RWPE2 (cell line): Measurements from ENCODE around the gene ZNF155.

Experiments
- ATAC-seq: fragments of 200-7000 bp; cut with Tn5 transposase; 3 replicates; pipeline ENCODE4 v1.9.1; 2021; ENCODE audit warnings: low read depth
- DNase-seq: peaks from one replicate; pipeline ENCODE4 v3.0.0-alpha.2; 2020; ENCODE audit warnings: low spot score
- H3K27ac ChIP-seq: fragments of 450-650 bp; 2 replicates; pipeline ENCODE4 v1.5.1; 2017; ENCODE audit warnings: mild to moderate bottlenecking; ENCODE audit not compliant: poor library complexity, severe bottlenecking
- H3K27me3 ChIP-seq: fragments of 250-450 bp; sonication (Bioruptor Pico); 2 replicates; pipeline ENCODE4 v1.5.1; 2021; ENCODE audit warnings: mild to moderate bottlenecking, moderate library complexity; ENCODE audit not compliant: insufficient read depth, poor library complexity, severe bottlenecking
- H3K36me3 ChIP-seq: fragments of 250-450 bp; sonication (Bioruptor Pico); 2 replicates; pipeline ENCODE4 v1.5.1; 2020; ENCODE audit warnings: low read depth, mild to moderate bottlenecking, moderate library complexity
- H3K4me1 ChIP-seq: fragments of 250-450 bp; sonication (Bioruptor Pico); 2 replicates; pipeline ENCODE4 v1.5.1; 2021; ENCODE audit warnings: mild to moderate bottlenecking, moderate library complexity; ENCODE audit not compliant: insufficient read depth, poor library complexity, severe bottlenecking
- H3K4me3 ChIP-seq: fragments of 250-450 bp; sonication (Bioruptor Pico); 2 replicates; pipeline ENCODE4 v1.5.1; 2021; ENCODE audit warnings: mild to moderate bottlenecking, moderate library complexity; ENCODE audit not compliant: severe bottlenecking
- H3K9me3 ChIP-seq: fragments of 250-450 bp; sonication (Bioruptor Pico); 2 replicates; pipeline ENCODE4 v1.5.1; 2021; ENCODE audit warnings: mild to moderate bottlenecking, moderate library complexity; ENCODE audit not compliant: severe bottlenecking
- CTCF ChIP-seq: fragments of 450-650 bp; IDR thresholded peaks from one replicate; pipeline ENCODE4 v1.5.1; 2017; ENCODE audit warnings: mild to moderate bottlenecking, moderate library complexity; ENCODE audit not compliant: poor library complexity, severe bottlenecking

ZNF155 gene

GRCh38 chr19:43983912-43984686 lies at the start of gene ZNF155:
Gene ZNF155 (plus strand): TSS chr19:43984188. CDS start chr19:43988544, 4,356 bp downstream.
- Histone ChIP-seq H3K36me3 (peaks cover 11% of the 10 kb centered on the region), H3K27me3 (no peaks in the 10 kb centered on the region), H3K4me1 (no peaks in the 10 kb centered on the region), H3K27ac (peak within 1 kb of the TSS; percentile 13), H3K9me3 (no peaks in the 10 kb centered on the region), H3K4me3 (peak within 1 kb of the TSS; percentile 69)
- TF ChIP-seq CTCF, result no peak
- ATAC-seq (peak; percentile 98), DNase-seq (peak; percentile 93)

GRCh38 chr19:43934985-43935708 lies 48.8 kb upstream of the ZNF155 start, which contains the start of gene ZNF45:
Gene ZNF45 (minus strand): TSS chr19:43935282. CDS start chr19:43922185, 13,097 bp downstream.
- Histone ChIP-seq H3K4me1 (peaks cover 9% of the 10 kb centered on the region), H3K27me3 (no peaks in the 10 kb centered on the region), H3K4me3 (peak within 1 kb of the TSS; percentile 47), H3K36me3 (peaks cover 33% of the 10 kb centered on the region), H3K27ac (peak within 1 kb of the TSS; percentile 40), H3K9me3 (peaks cover 2% of the 10 kb centered on the region)
- peak; percentile 86 for DNase-seq
- peak; percentile 96 for ATAC-seq
- TF ChIP-seq CTCF, result no peak

DNA sequence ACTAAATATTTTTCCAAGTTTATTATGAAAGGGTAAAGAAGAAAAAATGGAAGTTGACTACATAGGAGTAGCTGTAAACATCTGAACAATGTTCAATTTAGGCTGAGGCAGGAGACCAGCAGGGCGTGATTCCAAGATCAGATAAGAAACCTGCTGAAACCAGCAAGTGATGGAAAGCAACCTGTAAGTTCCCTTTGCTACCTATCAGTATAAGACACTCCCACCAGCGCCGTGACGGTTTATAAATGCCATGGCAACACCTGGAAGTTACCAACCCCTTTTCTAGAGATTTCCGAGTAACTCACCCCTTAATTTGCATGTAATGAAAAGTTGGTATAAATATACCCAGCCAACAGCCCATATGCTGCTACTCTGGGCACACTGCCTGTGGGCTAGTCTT lies 47.8 kb upstream of the ZNF155 start:
- Histone ChIP-seq H3K36me3 (peaks cover 24% of the 10 kb centered on the region), H3K27ac (no peak overlapping the region), H3K27me3 (no peaks in the 10 kb centered on the region), H3K4me3 (no peak overlapping the region), H3K4me1 (peaks cover 9% of the 10 kb centered on the region), H3K9me3 (peaks cover 2% of the 10 kb centered on the region)
- no peak for TF ChIP-seq CTCF
- DNase-seq, result no peak
- ATAC-seq, result no peak

DNA sequence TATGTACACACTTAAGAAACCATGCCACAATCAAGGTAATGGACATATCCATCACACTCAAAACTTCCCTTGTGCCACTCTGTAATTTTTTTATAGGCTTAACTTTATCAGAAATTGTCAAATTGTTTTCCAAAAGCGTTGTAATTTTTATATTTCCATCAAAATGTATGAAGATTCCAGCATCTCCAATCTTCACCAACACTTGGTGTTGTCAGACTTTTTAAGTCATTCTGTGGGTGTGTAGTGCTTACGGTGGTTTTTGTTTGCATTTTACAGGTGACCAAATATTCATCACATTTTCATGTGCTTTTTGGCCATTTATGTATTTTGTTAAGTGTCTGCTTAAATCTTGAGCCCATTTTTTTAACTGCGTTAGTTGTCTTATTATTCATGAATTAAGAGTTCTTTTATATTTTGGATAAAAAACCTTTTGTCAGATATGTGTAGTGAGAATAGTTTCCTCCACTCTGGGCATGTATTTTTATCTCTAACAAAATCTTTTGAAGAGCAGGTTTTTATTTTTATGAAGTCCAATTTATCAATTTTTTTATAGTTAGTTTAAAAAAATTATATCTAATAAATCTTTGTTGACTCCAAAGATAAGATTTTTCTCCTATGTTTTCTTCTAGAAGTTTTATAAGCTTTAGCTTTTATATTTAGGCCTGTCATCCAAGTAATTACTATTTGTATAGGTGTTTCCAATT lies 44.3 kb upstream of the ZNF155 start:
- no peak for TF ChIP-seq CTCF
- no peaks in the 10 kb centered on the region for H3K4me1 ChIP-seq

More for the DNA sequence above, 44.3 kb upstream of the ZNF155 start:
- ATAC-seq, result no peak
- H3K27ac ChIP-seq, result no peak overlapping the region
- DNase-seq, result no peak
- no peaks in the 10 kb centered on the region for H3K36me3 ChIP-seq
- peaks cover 2% of the 10 kb centered on the region for H3K9me3 ChIP-seq
- no peak overlapping the region for H3K4me3 ChIP-seq
- peaks cover 5% of the 10 kb centered on the region for H3K27me3 ChIP-seq
